ENCODE data around the gene MBNL3.

DNA sequence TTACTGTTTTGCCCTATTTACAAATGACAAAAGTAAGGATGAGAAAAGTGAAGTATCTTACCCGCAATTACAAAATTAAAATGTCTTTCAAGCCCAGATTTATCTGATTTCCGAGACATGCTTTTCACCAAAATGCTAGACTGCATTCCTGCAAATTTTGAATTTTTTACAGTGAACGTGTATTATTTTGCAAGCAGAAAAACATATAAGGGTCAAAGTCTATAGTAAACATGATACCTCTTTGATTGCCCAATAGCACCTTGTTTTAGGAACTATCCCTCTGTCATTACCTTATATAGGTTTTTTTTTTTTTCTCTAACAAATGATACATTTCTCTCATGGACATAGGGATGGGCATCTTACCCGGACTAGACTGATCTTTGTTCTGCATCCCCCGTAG, 135.4 kb downstream of the MBNL3 start:
- TF ChIP-seq POLR2AphosphoS5 (IDR thresholded peaks at IDR 0.05; ENCODE audit: insufficient read depth, low read depth, low read length) (no peak), GATA2 (IDR thresholded peaks at IDR 0.05; ENCODE audit: insufficient read depth, insufficient read length, low read depth, low read length) (no peak), EZH2 (IDR thresholded peaks at IDR 0.05; ENCODE audit: borderline replicate concordance, low read depth, low read length, severe bottlenecking) (no peak), POLR2A (IDR thresholded peaks at IDR 0.05; ENCODE audit: low read depth, low read length) (no peak), JUN (IDR thresholded peaks at IDR 0.05; ENCODE audit: borderline replicate concordance, insufficient read depth, insufficient read length, low read depth) (no peak), MYC (IDR thresholded peaks at IDR 0.05; ENCODE audit: low read depth, low read length) (no peak)
- TF ChIP-seq, protein P1, sequence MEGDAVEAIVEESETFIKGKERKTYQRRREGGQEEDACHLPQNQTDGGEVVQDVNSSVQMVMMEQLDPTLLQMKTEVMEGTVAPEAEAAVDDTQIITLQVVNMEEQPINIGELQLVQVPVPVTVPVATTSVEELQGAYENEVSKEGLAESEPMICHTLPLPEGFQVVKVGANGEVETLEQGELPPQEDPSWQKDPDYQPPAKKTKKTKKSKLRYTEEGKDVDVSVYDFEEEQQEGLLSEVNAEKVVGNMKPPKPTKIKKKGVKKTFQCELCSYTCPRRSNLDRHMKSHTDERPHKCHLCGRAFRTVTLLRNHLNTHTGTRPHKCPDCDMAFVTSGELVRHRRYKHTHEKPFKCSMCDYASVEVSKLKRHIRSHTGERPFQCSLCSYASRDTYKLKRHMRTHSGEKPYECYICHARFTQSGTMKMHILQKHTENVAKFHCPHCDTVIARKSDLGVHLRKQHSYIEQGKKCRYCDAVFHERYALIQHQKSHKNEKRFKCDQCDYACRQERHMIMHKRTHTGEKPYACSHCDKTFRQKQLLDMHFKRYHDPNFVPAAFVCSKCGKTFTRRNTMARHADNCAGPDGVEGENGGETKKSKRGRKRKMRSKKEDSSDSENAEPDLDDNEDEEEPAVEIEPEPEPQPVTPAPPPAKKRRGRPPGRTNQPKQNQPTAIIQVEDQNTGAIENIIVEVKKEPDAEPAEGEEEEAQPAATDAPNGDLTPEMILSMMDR (IDR thresholded peaks at IDR 0.05; ENCODE audit: extremely low read depth in 1 of 2, insufficient read depth in 1 of 2, low read depth in 1 of 2, low read length in 2 of 2) = no peak
- TF ChIP-seq, protein P2, sequence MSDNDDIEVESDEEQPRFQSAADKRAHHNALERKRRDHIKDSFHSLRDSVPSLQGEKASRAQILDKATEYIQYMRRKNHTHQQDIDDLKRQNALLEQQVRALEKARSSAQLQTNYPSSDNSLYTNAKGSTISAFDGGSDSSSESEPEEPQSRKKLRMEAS (IDR thresholded peaks at IDR 0.05; ENCODE audit: insufficient read depth, insufficient read length) = no peak
